ENCODE measurements around the gene ADGRG6. TPM values are rescaled to one million over a fixed set of nuclear protein-coding genes. Genes with fewer than 3 reads are reported as not detected.
"Not testable (repeated sequence)": the region's sequence is repeated elsewhere in the genome, so short reads cannot be mapped to it uniquely, and the experiment has no call there.

ADGRG6 gene
- total and polyA plus RNA-seq, 10 of the 15 experiments (the other 5 are each of a cell fraction or from before 2014, with no cell fraction given) = 0.01 to 0.24 (median 0.13) TPM; not detected in 7

DNA sequence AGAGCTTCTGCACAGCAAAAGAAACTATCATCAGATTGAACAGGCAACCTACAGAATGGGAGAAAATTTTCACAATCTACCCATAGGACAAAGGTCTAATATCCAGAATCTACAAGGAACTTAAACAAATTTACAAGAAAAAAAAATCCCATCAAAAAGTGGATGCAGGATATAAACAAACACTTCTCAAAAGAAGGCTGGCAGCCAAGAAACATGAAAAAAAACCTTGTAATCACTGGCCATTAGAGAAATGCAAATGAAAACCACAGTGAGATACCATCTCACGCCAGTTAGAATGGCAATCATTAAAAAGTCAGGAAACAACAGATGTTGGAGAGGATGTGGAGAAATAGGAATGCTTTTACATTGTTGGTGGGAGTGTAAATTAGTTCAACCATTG is 152.4 kb downstream of the ADGRG6 start:
- RAD21 ChIA-PET (ENCODE audit: unreplicated experiment); H3K27me3 ChIP-seq (replicated peaks in 1 of 2; ENCODE audit: control insufficient read depth in 2 of 2, insufficient read depth in 2 of 2, low read length in 1 of 2); intact Hi-C loops (cut with micrococcal nuclease; ENCODE audit: unreplicated experiment); H2AFZ ChIP-seq (ENCODE audit: control insufficient read depth, low read depth, low read length); H4K20me1 ChIP-seq (ENCODE audit: control insufficient read depth, insufficient read depth); POLR2A ChIA-PET; BruUV-seq (replicated peaks); H3K4me3 ChIP-seq; H3K4me2 ChIP-seq (ENCODE audit: control insufficient read depth, insufficient read depth); CTCF ChIA-PET; H3K9me3 ChIP-seq (replicated peaks; ENCODE audit: control insufficient read depth, insufficient read depth, low read length); H3K36me3 ChIP-seq (ENCODE audit: control insufficient read depth in 2 of 2, insufficient read depth in 2 of 2, low read length in 1 of 2); H3K27ac ChIP-seq (ENCODE audit: control insufficient read depth, insufficient read depth); in situ Hi-C loops (cut with MboI); H3K79me2 ChIP-seq (ENCODE audit: control insufficient read depth, insufficient read depth, low read length); FAIRE-seq; H3K9ac ChIP-seq (ENCODE audit: control insufficient read depth, insufficient read depth, low read length); DNase-seq (ENCODE audit: low read depth, low spot score); H3K4me1 ChIP-seq (ENCODE audit: control insufficient read depth, insufficient read depth, low read length); ATAC-seq: not testable (repeated sequence)
- WGBS (ENCODE audit: insufficient coverage, insufficient replicate concordance, low lambda C conversion rate, missing lambda C conversion rate) = 33% methylated on average over 1 of the region's 1 CpG
- SMC1A ChIA-PET (ENCODE audit: uncharacterized antibody, unreplicated experiment) = interaction anchor here (0.6 kb wide), 1 partner anchor 11 kb away, joined by 4 read pairs; no protein-coding TSS in a partner anchor

- SMC1A ChIA-PET (ENCODE audit: uncharacterized antibody, unreplicated experiment); POLR2A ChIA-PET; H3K9me3 ChIP-seq (replicated peaks; ENCODE audit: control insufficient read depth, insufficient read depth, low read length); H3K79me2 ChIP-seq (ENCODE audit: control insufficient read depth, insufficient read depth, low read length); H3K27me3 ChIP-seq (replicated peaks in 1 of 2; ENCODE audit: control insufficient read depth in 2 of 2, insufficient read depth in 2 of 2, low read length in 1 of 2); H3K4me2 ChIP-seq (ENCODE audit: control insufficient read depth, insufficient read depth); intact Hi-C loops (cut with micrococcal nuclease; ENCODE audit: unreplicated experiment); H3K27ac ChIP-seq (ENCODE audit: control insufficient read depth, insufficient read depth); ATAC-seq; H3K4me1 ChIP-seq (ENCODE audit: control insufficient read depth, insufficient read depth, low read length); H4K20me1 ChIP-seq (ENCODE audit: control insufficient read depth, insufficient read depth); DNase-seq (ENCODE audit: low read depth, low spot score); FAIRE-seq; H3K4me3 ChIP-seq; H3K9ac ChIP-seq (ENCODE audit: control insufficient read depth, insufficient read depth, low read length); in situ Hi-C loops (cut with MboI); BruUV-seq (replicated peaks); H2AFZ ChIP-seq (ENCODE audit: control insufficient read depth, low read depth, low read length); RAD21 ChIA-PET (ENCODE audit: unreplicated experiment); H3K36me3 ChIP-seq (ENCODE audit: control insufficient read depth in 2 of 2, insufficient read depth in 2 of 2, low read length in 1 of 2): not testable (repeated sequence)
- CTCF ChIA-PET = interaction anchor here (1.2 kb wide), 1 partner anchor 20 kb away, joined by 4 read pairs; no protein-coding TSS in a partner anchor
- WGBS (ENCODE audit: insufficient coverage, insufficient replicate concordance, low lambda C conversion rate, missing lambda C conversion rate) = 0% methylated on average over 2 of the region's 2 CpGs
Observed at GRCh38 chr6:142454848-142455247, 153.0 kb downstream of the ADGRG6 start.
